Activated T-helper 1 cell treated with Interleukin-2 at 50 U/mL for 16 hours (primary cell): ENCODE measurements around the gene NACAD.
"Not testable (repeated sequence)": the region's sequence is repeated elsewhere in the genome, so short reads cannot be mapped to it uniquely, and the experiment has no call there.

Experiments
- DNase-seq: peaks from one replicate; pipeline ENCODE4 v3.0.0-alpha.2; 2020; ENCODE audit warnings: low read depth

The NACAD gene

DNA sequence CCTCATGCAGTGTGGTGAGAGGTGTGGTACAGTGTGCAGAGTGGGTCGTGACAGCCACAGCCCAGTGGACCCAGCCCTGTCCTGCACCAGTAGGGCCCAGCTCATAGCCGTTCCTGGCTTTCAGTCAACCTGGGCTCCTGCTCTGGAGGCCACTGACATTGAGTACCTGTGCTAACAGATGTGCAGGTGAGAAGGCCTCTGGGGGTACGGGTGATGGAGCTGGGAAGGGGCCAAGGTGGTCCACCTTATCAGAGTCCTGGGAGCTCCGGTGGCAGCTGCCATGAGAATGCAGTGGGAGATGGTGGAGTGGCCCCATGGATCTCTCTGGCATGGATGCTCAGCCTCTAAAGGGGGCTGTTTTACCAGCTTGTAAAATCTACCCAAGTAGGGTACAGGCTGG lies 28.8 kb upstream of the NACAD start:
- DNase-seq: no peak

GRCh38 chr7:45116048-45116447 lies 27.3 kb upstream of the NACAD start:
- no peak for DNase-seq

DNA sequence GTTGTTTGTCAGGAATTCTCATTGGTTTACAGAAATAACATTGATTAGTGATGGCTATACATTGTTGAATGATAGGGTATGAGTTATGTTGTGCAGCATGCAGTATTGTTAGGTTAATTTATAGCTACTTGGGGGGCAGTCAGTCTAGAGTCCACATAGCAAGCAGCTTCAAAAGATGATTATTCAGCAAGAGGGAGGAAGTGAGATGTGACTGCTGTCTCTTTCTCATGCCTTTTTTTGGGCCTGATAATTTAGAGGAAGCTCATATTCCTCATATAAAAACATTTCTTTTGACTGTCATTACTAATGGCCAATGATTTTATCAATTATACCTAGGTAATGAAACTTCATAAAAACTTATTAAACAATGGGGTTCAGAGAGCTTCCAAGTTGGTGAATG lies 26.2 kb upstream of the NACAD start:
- DNase-seq: no peak

DNA sequence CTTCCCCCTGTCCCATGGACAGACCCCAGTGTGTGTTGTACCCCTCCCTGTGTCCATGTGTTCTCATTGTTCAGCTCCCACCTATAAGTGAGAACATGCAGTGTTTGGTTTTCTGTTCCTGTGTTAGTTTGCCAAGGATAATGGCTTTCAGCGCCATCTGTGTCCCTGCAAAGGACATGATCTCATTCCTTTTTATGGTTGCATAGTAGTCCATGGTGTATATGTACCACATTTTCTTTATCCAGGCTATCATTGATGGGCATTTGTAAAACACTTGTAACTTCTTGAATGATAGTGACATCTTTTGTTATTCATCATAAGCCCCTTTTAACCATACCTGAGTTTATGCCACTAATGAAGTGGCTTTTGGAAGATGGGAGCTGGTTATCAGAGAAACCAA lies 25.5 kb upstream of the NACAD start:
- DNase-seq: not testable (repeated sequence)

DNA sequence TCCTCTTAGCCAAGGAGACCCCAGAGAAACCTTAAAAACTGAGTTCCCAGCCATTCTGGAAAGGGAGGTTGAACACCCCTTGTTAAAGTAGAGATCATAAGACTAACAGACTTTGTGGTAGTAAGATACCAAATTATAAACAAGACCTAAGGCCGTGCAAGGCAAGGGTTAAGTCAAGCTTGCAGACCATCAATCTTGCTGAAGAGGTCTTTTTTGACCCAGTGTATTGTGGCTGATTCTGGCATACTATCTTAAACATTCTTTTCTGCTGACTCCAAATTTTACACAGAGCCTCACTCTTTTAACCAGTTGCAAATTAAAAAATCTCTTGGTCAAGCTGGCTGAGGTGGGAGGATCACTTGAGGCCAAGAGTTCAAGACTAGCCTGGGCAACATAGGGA lies 23.9 kb upstream of the NACAD start:
- DNase-seq: no peak

GRCh38 chr7:45111298-45112223 lies 22.8 kb upstream of the NACAD start, which contains the start of gene TBRG4:
TSS of gene TBRG4 (minus strand) at chr7:45111697. CDS start at chr7:45109237, 2,460 bp downstream.
- DNase-seq: peak; percentile 89

DNA sequence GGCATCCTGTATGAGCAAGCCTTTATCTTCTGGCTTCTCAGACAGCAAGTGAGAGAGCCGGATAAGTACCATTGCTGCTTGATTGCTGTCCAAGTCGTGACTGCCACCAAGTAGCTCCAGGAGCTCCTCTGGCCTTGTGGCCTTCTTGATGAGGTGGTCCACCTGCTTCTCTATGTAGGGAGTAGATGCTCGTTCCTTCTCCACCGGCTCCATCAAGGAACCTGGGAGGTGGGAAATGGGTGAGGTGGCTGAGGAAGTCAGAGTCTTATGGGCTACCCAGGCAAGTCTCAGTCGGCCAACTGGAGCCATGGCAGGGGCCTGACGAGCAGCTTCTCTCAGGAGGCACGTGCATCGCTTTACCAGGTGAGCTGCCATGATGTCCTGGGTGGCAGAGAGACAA lies 20.1 kb upstream of the NACAD start:
- no peak for DNase-seq

DNA sequence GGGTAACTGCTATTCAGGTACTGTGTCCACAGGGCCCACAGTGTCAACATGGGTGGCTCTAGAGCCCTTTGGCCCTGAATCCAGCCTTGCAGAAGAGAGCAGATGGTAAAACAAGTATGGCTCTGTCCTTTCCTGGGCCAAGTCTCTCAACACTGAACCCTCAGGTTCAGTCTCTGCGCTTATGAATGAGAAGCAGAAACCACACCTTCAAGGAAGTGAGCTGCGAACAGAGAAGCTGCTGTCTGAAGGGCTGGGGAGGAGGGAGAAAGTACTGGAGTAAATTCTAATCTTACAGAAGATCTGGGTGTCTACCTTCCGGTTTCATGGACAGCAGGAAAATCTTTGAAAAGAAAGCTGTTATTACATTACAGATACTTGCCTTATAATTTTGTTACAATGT lies 18.6 kb upstream of the NACAD start:
- DNase-seq: no peak

- no peak for DNase-seq
These were observed 18.1 kb upstream of the NACAD start for GRCh38 chr7:45106820-45107219.

- DNase-seq: no peak
These were observed 16.9 kb upstream of the NACAD start for GRCh38 chr7:45105588-45106188.

DNA sequence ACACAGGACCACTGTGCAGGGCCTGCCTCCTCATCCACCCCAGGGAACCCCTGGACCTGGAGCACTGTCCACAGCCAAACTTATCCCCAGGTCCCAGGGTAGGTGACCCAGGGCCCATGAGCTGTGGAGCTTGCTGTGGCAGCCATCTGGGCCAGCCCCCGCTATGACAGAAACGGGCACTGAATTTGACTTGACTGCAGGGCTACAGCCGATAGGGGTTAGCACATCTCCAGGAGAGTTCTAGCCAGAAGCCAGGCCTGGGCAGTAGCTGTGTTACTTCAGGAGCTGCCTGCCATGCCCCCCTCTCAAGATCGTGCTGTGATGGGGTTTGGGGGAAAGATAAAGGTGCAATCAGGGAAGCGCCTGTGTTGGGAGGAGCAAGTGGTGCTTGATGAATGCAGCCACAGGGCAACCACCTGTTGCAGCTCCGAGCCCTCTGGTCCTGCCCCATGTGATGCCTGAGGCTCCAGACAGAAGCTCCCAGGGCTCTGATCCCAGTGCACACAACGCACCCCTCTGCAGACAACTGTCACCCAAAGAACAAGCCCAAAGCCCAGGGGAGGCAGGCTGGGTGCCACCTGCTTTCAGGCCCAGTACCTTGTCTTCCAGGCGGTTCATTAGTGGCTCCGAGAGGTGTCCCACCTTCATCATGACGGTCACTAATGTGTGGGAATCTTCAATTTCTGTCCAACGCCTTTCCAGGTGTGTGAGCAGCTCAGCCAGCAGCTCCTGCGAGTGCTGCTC lies 16.2 kb upstream of the NACAD start:
- no peak for DNase-seq

- DNase-seq: no peak
These were observed 15.4 kb upstream of the NACAD start for GRCh38 chr7:45103958-45104843.

DNA sequence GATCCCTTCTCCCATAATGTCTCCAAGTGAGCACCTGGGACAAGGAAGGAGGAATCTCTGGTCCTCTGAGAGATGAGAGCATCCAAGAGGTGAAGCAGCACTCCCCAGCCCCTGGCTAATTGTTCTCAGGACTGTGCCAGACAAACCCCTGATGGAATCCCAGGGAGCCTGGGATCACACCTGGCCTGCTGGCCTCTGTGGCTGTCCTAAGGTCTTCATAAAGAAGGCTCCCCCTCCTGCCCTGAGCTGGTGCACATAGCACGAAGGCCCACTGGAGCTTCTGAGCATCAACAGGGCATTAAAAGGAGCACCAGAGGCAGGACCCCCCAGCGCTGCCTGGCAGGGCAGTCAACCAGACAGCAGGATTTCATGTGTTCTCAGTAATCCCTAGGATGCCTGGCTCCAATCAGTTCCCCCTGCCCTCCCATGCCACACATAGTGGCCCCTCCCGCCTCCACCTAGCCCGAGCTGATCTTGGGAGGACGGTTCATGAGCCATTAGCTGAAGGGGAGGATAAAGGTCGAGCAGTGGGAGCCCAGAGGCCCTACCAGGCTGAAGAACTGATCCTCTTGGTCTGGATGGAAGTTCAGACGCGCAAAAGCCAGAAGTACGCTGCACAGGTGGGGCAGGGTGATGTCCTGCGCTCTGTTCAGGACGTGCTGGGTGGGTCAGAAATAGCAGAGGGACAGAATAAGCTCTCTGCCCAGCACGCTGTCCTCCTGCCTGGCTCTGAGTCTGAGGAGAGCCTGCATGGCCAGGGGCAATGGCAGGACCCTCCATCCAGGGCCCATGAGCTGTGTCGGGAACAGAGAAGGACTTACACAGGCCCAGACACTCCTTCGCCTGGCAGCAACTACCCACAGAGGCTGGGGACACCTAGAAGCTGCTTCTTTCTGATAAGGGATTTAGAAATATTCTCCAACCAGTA lies 14.3 kb upstream of the NACAD start:
- DNase-seq: no peak

GRCh38 chr7:45101748-45102147 lies 13.0 kb upstream of the NACAD start:
- DNase-seq: no peak

GRCh38 chr7:45100761-45101480 lies 12.2 kb upstream of the NACAD start:
- DNase-seq: no peak

- DNase-seq: no peak
These were observed 11.4 kb upstream of the NACAD start for GRCh38 chr7:45099891-45100760.

GRCh38 chr7:45098983-45099839 lies 10.4 kb upstream of the NACAD start:
- DNase-seq: no peak

GRCh38 chr7:45092931-45093235 lies 4.1 kb upstream of the NACAD start:
- no peak for DNase-seq
